Muscle of arm (tissue), 14 donors: Measurements from ENCODE around the gene ASCL5. TPM values are rescaled to one million over a fixed set of nuclear protein-coding genes. Genes with fewer than 3 reads are reported as not detected.
"Not testable (repeated sequence)": the region's sequence is repeated elsewhere in the genome, so short reads cannot be mapped to it uniquely, and the experiment has no call there.

Experiments used
- DNase-seq: peaks from one replicate; pipeline ENCODE4 v3.0.0-alpha.2; 2013
- long read RNA-seq, 11 donors: transcript quantifications; one replicate each; lab custom pipeline, GENCODE V29; 2026
- polyA plus RNA-seq, 12 donors: library from polyadenylated mRNA; unstranded; fragments of 120-200 nt; gene quantifications; one replicate each; pipeline ENCODE4 v1.2.1, GENCODE V29; 2013; ENCODE audit not compliant: insufficient read length in 12 of 12

The ASCL5 gene
- under 1 TPM in 10 of 12 donors, not detected in 2; 0.12 to 0.66 (median 0.24) TPM for polyA plus RNA-seq
- long read RNA-seq, donor 1, partial matches to known transcripts = 0 of 1 reads
- long read RNA-seq, donor 1, other reads (novel, unspliced or antisense) = 0 of 1 reads
- long read RNA-seq, donor 2 = 0 reads
- long read RNA-seq, donor 3 = 0 reads
- long read RNA-seq, donor 4 = 0 reads
- long read RNA-seq, donor 5 = 0 reads
- long read RNA-seq, donor 6 = 0 reads
- long read RNA-seq, donor 7 = 0 reads
- long read RNA-seq, donor 8, partial matches to known transcripts = 0 of 2 reads
- long read RNA-seq, donor 8, other reads (novel, unspliced or antisense) = 0 of 2 reads
- long read RNA-seq, donor 9 = 0 reads
- long read RNA-seq, donor 10 = 0 reads
- long read RNA-seq, donor 11 = 0 reads

GRCh38 chr1:201126832-201127754 is at the start of gene ASCL5:
ASCL5 (minus strand) TSS chr1:201127184; CDS start chr1:201115372, 11,812 bp downstream.
- DNase-seq = no peak

DNA sequence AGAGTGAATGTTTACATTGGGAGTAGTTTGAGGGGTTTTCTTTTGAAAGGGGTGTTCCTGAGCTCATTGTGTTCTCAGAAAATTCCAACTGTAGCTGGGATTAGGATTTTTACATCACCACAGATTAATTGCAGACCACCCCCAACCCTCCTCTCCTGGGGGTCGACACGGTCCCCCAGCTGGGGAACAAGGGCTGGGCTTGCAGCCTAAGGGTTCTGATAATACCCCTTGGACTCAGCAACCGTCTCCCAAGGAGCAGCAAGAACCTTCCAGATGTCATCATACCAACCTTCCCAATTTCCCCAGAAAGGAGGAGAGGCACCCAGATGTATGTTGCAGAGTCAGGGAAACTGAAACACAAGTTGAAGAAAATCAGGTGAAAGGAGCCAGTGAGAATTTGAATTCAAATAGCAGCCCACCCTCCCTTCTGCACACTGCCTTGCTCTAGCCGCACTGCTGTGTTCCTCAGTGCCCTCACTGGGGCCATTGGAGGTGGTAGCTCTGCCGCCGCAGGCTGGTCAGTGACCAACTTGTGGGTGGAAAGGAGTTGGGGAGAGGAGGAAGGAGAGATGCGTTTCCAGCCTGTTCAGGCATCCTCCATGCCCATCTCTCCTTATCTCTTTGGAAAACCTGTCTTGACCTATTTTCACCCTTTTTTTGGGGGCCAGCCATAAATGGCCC is 49.0 kb upstream of the ASCL5 start:
- DNase-seq = no peak

DNA sequence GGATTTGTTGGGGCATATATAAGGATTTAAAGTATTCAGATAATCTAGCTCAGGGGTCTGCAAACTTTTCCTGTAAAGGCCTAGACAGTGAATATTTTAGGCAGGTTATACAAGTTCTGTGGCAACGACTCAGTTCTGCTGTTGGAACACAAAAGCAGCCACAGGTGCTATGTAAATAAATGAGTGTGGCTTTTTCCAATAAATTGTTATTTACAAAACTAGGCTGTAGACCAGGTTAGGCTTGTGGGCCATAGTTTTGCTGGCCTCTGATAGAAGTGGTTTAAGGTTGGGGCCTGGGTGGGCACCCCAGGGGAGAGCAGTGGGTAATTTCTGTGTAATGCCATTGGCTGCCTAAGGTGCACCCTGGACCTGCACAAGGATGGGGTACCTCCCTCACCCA is 46.8 kb upstream of the ASCL5 start:
- DNase-seq = no peak

- no peak for DNase-seq
Measured at GRCh38 chr1:201172999-201173610, 46.1 kb upstream of the ASCL5 start.

GRCh38 chr1:201172326-201172725 is 45.3 kb upstream of the ASCL5 start:
- DNase-seq = no peak

DNA sequence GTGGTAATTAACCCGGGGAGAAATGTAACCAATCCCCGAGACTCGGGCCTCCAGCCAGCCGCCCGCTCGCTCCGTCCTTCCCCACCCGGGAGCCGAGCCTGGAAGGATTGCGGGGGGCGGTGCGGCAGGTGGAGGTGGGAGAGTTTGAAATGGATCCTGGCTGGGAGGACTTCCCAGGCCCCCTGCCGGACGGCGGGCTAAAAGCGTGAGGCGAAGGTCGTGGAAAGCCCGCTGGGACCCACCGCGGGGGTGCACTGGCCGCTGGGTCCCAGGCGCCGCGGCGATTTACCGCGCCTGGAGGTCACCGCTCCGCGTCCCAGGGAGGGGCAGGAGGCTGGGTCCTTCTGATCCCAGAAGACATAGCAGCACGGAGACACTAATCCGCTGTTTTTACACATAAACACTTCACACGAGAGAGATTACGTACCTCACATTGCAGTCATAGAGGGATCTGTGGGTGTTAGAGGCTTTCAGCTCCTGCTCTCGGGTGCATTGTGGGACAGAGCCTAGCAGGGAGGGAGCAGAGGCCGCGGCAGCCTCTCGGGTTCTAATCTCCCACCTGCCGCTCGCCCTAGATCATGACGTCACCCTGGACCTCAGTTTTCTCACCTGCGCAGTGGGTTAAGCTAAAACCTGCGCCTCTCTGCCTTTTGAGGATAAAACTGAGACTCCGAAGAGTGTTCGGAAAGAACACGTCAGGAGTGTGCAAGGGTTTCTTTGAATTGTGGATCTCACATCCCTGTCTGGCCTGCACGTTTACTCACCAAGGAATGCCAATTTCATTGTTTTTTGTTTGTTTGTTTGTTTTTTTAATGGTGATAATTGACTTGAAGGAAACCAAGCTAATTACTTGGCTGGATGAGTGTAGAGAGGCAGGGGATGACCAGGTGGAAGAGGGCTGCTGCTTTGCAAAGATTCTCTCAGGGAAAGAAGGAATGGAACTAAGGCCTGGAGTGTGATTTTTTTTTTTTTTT is 44.4 kb upstream of the ASCL5 start:
- DNase-seq = no peak

DNA sequence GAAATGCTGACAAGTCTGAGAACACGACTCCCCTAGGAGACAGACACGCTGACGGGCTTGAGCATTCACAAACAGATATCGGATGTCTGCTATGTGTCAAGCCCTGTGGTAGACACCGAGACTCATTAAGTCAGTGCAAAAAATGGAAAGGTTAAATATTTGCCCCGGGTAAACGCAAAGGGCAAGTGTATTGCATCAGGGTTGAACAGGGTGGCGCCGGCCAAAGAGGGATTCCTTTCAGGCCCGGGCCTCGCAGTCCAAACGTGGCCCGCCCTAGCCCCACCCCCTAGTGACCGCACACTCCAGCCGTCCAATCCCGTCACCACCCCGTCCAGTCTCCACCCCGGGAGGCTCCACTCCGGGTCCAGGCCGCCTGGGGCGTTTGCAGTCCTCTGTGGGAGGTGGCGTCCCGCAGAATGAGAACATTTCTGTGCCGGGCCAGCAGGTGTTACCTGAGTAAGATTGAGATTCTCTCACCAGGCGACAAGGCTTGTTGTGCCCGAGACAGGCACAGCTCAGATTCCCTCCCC is 43.6 kb upstream of the ASCL5 start:
- DNase-seq = peak; percentile 93

DNA sequence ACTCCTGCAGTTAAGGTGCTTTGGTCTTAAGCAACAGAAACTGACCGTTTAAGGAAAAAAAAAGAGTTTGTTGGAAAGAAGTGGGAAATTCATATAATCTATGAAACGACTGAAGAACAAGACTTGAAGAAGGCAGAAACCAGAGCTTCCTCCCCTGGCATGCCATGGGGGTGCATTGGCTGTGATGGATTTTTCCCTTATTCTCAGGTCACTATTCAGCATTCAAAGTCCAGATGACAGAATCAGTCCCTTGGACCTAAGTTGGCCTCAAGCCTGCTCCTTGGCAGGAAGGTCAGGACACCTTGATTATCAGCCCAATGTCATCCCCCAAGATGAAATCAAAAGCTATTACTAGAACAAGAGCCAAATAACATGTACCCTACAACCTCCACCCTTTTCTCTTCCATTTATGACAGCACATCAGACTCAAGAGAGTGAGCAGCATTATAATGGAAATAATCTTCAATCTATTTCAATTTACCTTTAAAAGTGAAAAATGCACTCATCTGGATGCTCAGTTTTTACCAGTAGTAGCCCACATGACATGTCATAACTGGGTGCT is 43.1 kb upstream of the ASCL5 start:
- no peak for DNase-seq

DNA sequence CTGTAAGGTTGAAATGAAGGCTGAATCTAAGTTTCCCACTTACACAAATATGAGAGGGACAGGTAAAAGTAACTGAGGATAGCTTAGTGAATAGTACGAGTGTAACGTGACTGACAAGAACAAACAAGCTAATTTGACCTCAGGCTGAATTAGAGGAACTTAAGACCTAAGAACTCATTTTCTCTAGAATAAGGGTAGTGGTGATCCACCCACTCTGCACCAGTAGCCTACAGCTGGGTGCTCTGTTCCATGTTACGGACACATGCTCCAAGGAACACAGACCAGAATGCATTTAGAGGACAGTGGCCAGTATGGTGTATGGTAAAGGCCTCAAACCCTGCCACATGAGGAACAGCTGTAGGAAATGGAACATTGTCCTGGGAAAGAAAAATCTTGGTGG is 42.2 kb upstream of the ASCL5 start:
- DNase-seq = no peak

DNA sequence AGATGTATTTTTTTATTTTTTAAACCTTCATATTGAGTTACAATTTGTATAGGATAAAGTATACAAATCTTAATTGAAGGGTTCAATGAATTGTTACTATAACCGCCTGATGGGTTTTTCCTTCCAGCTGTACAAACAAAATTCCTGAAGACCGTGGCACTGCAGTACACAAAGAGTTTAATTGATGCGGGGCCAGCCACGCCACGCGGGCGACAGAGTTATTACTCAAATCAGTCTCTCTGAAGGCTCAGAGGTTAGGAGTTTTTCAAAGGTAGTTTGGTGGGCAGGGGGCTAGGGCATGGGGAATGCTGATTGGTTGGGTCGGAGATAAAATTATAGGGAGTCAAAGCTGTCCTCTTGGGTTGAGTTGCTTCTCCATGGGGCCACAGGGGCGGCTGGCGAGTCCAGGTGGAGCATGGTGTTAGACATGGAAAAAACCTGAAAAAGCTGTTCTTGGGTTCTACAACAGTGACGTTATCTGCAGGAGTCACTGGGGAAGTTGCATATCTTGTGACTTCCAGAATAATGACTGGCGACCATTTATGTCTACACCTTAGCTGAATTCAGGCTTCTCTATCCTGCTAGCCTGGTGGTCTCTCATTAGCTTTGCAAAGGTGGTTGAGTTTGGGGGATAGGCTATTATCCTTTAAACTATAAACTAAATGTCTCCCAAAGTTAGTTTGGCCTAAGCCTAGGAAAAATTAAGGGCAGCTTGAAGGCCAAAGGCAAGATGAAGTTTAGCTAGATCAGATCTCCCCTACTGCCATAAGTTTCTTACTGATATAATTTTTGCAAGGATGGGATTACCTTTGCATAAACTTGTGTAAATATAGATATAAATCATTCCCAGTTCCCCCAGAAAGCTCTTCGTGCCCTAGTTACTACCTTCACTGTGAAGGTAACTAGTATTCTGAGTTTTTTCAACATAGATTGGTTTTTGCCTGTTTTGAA is 40.3 kb upstream of the ASCL5 start:
- no peak for DNase-seq

DNA sequence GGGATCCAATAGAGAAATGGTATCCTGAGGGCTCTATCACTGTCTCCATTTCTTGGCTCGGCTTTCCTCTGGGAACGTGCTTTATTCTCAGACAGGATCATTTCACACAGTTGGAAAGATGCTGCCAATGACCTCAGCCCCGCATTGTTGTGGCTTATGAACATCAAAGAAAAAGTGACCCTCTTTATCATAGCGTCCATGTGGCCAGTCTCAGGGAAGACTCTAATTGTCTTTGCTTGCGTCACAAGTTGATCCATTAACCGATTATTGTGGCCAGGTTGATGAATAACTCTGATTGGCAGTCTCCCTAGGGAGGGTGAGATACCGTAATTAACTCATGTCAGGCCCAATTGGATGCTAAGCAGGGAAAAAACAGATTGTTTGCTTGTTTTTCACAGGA is 37.7 kb upstream of the ASCL5 start:
- no peak for DNase-seq

GRCh38 chr1:201163707-201164106 is 36.7 kb upstream of the ASCL5 start:
- DNase-seq = no peak

DNA sequence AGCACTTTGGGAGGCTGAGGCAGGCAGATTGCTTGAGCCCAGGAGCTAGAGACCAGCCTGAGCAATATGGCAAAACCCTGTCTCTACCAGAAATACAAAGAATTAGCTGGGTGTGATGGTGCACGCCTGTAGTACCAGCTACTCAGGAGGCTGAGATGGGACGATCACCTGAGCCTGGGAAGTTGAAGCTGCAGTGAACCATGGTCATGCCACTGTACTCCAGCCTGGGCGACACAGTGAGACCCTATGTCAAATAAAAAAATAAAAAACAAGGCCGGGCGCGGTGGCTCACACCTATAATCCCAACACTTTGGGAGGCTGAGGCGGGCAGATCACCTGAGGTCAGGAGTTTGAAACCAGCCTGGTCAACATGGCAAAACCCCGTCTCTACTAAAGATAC is 36.1 kb upstream of the ASCL5 start:
- DNase-seq = not testable (repeated sequence)

DNA sequence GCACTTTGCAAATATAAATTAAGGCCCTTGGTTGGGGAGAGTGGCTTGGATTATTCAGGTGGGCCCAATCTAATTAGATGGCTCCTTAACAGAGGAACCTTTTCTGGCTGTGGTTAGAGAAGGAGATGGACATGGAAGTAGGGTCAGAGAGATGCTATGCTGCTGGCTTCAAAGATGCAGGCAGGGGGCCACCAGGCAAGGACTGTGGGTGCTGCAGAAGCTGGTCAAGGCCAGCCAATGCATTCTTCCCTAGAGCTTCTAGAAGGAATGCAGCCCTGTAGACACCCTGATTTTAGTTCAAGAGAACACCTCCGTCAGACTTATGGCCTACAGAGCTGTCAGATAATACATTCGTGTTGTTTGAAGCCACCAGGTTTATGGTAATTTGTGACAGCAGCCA is 31.0 kb upstream of the ASCL5 start:
- no peak for DNase-seq

- no peak for DNase-seq
Measured at GRCh38 chr1:201156819-201157218, 29.8 kb upstream of the ASCL5 start.

DNA sequence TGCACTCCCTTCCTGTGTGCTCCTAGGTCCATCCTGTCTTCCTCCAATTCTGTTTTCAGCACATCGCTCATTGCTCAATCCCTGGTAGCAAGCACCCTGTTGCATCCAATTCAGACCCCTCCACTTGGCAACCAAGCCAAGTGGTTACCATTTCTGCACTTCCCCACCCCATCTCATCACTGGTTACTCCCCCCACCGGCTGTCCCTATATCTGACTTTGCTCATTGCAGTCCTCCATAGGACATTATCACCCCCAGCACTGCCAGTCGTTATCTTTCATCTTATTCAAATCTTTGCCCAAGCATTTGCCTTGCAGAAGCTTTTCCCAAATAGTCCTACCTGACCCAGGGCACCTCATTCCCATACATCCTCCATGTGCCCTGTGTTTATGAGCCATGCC is 29.4 kb upstream of the ASCL5 start:
- DNase-seq = no peak

DNA sequence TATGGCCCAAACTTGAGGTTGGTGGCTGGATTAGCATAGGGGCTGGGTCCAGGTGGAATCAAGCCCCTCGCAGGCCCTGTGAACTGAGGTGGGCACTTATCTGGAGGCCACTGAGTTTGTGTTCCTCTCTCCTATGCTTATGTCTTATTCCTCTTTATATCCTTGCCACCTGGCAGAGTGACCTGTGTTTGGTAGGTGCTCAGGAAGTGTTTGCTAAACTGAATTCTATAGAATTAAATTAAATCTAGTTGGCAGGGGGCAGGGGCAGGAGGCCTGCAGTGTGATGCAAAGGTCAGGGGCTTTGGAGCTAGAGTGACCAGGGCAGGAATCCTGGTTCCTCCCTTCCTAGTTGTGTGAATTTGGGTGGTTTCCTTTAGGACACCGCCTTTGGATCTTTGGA is 28.4 kb upstream of the ASCL5 start:
- no peak for DNase-seq

DNA sequence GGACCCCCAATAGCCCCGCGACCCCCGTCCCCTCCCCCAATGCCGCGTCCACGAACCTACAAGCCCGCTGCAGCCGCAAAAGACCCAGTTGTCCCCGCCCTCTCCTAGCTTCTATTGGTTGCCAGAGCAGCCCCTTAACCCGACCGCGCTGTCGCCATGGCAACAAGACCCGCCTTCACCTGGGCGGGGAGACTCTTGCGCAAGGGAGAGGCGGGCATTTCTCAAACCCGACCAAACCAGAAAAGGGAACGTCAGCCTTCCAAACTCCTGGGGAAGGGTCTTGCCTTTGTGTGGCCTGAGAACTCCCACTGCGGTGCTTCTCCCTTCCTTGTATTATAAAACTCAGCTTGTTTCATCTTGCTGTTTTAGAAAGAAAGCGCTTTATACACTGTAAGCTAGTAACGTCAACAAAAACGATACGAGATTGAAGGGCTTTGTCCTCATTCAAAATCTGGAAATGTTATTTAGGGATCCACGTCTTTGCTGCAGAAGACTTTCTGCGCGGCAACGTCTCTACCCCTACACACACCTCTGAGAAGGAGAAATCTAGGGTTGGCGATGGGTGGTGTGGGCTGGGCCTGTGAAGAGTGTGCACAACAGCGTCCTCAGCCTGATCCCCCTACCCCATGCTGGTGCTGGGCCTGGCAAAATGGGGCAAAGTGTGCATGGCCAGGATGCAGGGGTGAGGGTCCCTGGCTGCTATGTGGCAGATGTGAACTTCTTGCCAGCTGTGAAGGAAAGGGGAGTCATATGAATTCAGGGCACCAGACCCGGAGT is 27.6 kb upstream of the ASCL5 start, which contains the start of gene TMEM9:
Gene TMEM9, minus strand, starts transcription at position 86 of the 777 bp plus-strand sequence. CDS start 551 bp downstream, outside the sequence.
- DNase-seq = peak; percentile 99
